ENCODE results near the gene MAD2L2.
A peak's percentile ranks its signal among the peaks of the same experiment; 100 is the strongest.

The MAD2L2 gene

DNA sequence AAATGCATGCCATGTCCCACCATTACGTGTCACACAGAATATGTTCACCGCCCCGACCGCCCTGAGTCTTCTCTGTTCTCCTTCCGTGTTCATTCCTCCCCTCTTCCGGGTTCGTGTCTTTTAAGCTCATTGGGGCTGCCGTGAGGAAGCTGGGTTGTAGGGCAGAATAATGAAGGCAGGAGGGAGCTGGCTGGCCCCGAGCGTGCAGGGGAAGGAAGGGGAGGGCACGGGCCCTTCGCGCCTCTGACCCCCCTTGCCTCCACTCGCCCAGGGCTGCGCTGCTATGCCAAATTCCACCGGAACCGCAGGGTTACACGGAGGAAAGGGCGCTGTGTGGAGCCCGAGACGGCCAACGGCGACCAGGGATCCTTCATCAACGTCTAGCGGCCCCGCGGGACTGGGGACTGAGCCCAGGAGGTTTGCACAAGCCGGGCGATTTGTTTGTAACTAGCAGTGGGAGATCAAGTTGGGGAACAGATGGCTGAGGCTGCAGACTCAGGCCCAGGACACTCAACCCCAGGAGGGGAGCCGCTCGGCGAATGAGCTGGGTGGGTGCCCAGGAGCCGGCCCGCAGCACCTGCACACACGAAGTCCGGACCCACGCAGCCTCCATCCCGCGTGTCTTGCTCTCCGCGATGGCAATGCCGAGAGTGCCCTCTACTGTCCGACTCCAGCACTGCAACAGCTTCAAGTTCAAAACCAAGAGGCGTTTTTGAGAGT is 38.5 kb upstream of the MAD2L2 start:
- no peaks in the 10 kb centered on the region for H3K9me3 ChIP-seq (ENCODE audit: low read length)
- H3K9ac ChIP-seq (ENCODE audit: low read length): no peak overlapping the region
- H3K36me3 ChIP-seq (ENCODE audit: insufficient read depth, low read length): no peaks in the 10 kb centered on the region
- peak overlapping the region; percentile 17 to 57 for H3K4me3 ChIP-seq (ENCODE audit: low read depth in 1 of 2, low read length in 2 of 2)
- H3K4me1 ChIP-seq (ENCODE audit: insufficient read depth, low read length): peaks cover 5% of the 10 kb centered on the region
- H3K27ac ChIP-seq (ENCODE audit: low read depth, low read length): no peak overlapping the region
- no peaks in the 10 kb centered on the region for H3K27me3 ChIP-seq (ENCODE audit: control insufficient read depth in 1 of 2, insufficient read depth in 2 of 2, low read length in 2 of 2)

DNA sequence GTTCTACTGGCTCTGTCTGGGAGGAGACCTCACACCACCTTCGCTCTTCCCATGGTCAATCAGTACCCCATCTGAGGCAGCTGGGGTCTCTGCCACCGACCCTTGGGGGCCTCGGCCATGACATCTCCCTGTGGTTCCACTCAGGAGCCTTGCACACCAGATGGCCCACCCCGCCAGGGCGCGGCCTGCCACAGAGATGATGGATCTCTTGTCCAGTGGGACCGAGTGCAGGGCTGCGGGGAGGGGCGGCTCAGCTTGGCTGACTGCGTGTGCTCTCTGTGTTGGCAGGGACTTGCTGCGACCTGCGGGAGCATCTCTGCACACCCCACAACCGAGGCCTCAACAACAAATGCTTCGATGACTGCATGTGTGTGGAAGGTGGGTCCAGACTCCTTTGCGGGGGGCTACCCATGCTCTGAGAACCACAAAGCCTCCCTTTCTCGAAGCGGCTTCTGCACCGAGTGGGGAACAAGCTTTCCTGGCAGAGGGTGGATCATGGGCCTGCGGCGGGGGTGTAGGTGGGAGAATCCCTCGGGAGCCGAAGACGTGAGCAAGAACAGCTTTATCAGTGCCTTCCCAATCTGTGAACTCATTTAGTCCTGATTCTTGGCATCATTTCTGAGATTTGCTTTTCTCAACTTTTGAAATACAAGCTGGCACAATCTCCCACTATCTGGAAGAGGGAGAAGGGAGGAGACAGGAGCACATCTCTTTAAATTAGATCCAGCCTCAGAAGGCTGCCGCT is 34.1 kb upstream of the MAD2L2 start:
- Histone ChIP-seq H3K27ac (ENCODE audit: low read depth, low read length) (no peak overlapping the region), H3K4me3 (ENCODE audit: low read depth in 1 of 2, low read length in 2 of 2) (no peak overlapping the region), H3K27me3 (ENCODE audit: control insufficient read depth in 1 of 2, insufficient read depth in 2 of 2, low read length in 2 of 2) (peaks cover 0 to 3% of the 10 kb centered on the region in 2 donors), H3K4me1 (ENCODE audit: insufficient read depth, low read length) (peaks cover 4% of the 10 kb centered on the region), H3K9ac (ENCODE audit: low read length) (no peak overlapping the region), H3K9me3 (ENCODE audit: low read length) (no peaks in the 10 kb centered on the region), H3K36me3 (ENCODE audit: insufficient read depth, low read length) (no peaks in the 10 kb centered on the region)

DNA sequence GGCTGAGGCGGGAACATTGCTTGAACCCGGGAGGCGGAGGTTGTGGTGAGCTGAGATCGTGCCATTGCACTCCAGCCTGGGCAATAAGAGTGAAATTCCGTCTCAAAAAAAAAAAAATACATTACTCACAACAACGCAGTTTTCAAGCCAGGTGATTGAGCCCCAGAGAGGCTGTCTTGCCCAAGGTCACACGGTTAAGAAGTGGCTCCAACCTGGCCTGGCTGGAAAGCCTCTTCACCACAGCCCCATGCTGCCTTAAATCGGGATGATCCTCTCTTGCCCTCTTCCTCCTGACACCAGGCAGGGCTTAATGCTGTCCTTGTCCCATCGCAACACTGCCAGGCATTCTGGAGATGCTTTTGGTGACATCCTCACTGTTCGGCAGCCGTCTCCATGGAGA is 32.1 kb upstream of the MAD2L2 start:
- no peak overlapping the region for H3K9ac ChIP-seq (ENCODE audit: low read length)
- H3K27ac ChIP-seq (ENCODE audit: low read depth, low read length): no peak overlapping the region
- no peaks in the 10 kb centered on the region for H3K36me3 ChIP-seq (ENCODE audit: insufficient read depth, low read length)
- peaks cover 0 to 3% of the 10 kb centered on the region in 2 donors for H3K27me3 ChIP-seq (ENCODE audit: control insufficient read depth in 1 of 2, insufficient read depth in 2 of 2, low read length in 2 of 2)
- no peak overlapping the region for H3K4me3 ChIP-seq (ENCODE audit: low read depth in 1 of 2, low read length in 2 of 2)
- H3K4me1 ChIP-seq (ENCODE audit: insufficient read depth, low read length): no peaks in the 10 kb centered on the region
- no peaks in the 10 kb centered on the region for H3K9me3 ChIP-seq (ENCODE audit: low read length)

DNA sequence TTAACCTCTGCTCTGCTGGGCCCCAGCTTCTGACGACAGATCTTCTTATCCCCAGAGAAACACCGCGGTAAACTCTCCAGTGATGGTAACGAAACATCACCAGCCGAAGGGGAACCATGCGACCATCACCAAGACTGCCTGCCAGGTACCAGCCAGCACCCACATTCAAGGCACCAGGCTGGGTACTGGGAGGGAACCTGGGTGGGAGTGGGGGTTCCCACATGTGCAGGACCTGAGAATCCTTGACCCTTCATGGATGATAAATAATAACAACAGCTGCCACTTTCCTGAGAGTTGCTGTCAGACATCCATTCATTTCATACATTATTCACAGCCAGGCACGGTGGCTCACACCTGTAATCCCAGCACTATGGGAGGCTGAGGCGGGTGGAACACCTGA is 31.3 kb upstream of the MAD2L2 start:
- no peaks in the 10 kb centered on the region for H3K9me3 ChIP-seq (ENCODE audit: low read length)
- no peaks in the 10 kb centered on the region for H3K36me3 ChIP-seq (ENCODE audit: insufficient read depth, low read length)
- no peak overlapping the region for H3K9ac ChIP-seq (ENCODE audit: low read length)
- H3K4me1 ChIP-seq (ENCODE audit: insufficient read depth, low read length): no peaks in the 10 kb centered on the region
- H3K4me3 ChIP-seq (ENCODE audit: low read depth in 1 of 2, low read length in 2 of 2): no peak overlapping the region
- H3K27me3 ChIP-seq (ENCODE audit: control insufficient read depth in 1 of 2, insufficient read depth in 2 of 2, low read length in 2 of 2): peaks cover 0 to 3% of the 10 kb centered on the region in 2 donors
- no peak overlapping the region for H3K27ac ChIP-seq (ENCODE audit: low read depth, low read length)

DNA sequence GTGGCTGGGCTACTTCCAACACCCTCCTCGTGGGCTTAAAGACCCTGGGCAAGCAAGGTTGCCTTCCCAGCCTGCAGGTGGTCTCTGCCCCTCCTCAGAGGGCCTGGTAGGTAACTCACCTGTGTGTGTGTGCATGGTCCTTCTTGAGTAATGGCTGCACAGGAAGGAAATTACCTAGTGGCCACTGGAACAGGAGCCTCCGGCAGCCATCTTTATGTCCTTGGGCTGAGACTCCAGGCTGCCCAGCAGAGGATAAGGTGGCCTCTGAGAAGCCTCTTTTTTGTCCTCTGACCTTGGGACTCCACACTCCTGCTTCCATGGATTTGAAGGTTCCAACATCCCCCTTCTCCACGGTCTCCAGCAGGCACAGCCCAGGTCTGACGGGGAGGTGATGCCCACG is 30.5 kb upstream of the MAD2L2 start:
- no peaks in the 10 kb centered on the region for H3K9me3 ChIP-seq (ENCODE audit: low read length)
- H3K4me3 ChIP-seq (ENCODE audit: low read depth in 1 of 2, low read length in 2 of 2): no peak overlapping the region
- H3K27ac ChIP-seq (ENCODE audit: low read depth, low read length): no peak overlapping the region
- H3K4me1 ChIP-seq (ENCODE audit: insufficient read depth, low read length): no peaks in the 10 kb centered on the region
- H3K36me3 ChIP-seq (ENCODE audit: insufficient read depth, low read length): no peaks in the 10 kb centered on the region
- H3K9ac ChIP-seq (ENCODE audit: low read length): no peak overlapping the region
- peaks cover 0 to 4% of the 10 kb centered on the region in 2 donors for H3K27me3 ChIP-seq (ENCODE audit: control insufficient read depth in 1 of 2, insufficient read depth in 2 of 2, low read length in 2 of 2)

DNA sequence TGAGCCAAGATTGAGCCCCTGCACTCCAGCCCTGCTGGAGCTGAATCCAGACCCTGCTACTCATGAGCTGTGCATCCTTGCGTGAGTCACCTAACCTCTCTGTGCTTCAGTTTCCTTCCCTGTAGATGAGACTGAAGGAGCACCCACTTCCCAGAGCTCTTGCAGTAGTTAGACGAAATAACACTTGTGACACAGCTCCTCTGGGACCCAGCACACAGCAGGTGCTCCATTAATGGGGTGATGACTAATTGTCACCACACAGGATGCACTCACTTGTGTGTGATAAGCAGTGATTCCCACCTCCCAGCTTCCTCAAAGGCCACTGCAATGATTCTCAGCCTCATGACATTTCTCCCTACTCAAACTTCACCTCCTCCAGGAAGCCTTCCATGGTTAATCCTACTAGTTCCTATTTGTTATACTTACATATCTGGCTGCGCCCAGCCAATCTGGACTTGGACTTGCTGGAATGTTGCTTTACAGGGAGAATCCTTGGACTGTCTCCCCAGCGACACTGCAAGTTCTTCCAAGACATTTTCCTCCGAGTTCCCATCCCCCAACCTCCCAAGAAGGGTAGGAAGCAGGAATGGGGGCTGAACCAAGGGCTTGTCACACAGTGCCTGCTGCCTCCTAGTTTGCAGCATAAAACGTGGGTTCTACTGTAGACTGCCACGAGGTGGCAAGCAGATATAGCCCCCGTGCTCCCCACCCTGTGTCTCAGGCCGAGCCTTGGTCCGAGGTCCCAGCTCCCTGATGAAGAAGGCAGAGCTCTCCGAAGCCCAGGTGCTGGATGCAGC is 27.8 kb upstream of the MAD2L2 start:
- H3K4me1 ChIP-seq (ENCODE audit: insufficient read depth, low read length): no peaks in the 10 kb centered on the region
- H3K9me3 ChIP-seq (ENCODE audit: low read length): no peaks in the 10 kb centered on the region
- no peak overlapping the region for H3K4me3 ChIP-seq (ENCODE audit: low read depth in 1 of 2, low read length in 2 of 2)
- no peak overlapping the region for H3K9ac ChIP-seq (ENCODE audit: low read length)
- H3K27me3 ChIP-seq (ENCODE audit: control insufficient read depth in 1 of 2, insufficient read depth in 2 of 2, low read length in 2 of 2): peaks cover 0 to 11% of the 10 kb centered on the region in 2 donors
- H3K36me3 ChIP-seq (ENCODE audit: insufficient read depth, low read length): no peaks in the 10 kb centered on the region
- H3K27ac ChIP-seq (ENCODE audit: low read depth, low read length): no peak overlapping the region

DNA sequence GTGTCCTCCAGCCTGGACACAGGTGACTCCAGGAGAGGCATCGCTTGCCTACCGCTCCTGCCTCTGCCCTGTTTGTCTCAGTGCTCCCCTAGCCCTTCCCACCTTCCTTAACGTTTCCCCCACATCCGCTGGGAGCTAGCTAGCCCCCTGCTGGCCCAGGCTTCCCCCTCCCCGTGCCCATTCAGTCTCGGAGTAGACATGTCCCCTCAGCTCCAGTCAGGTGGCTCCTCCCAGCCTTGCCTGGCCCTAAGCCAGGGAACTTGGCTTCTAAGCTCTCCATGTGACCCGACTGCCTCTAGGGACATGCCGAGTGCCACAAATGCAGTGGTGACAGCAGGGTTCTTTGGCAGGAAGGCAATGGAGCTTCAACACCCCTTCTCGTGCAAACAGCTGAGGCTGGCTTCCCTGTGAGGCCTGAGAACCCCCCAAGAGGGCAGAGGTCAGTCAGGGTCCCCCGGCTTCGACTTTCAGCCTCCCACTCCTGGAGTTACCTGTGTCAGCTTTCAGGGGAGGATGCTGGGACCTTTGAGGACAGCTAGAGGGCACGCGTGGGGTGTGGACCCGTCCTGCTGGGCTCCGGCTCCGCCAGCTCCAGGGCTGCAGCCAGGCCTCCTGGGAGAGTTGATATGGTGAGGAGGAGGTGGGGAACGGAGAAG is 26.8 kb upstream of the MAD2L2 start:
- Histone ChIP-seq H3K9me3 (ENCODE audit: low read length) (no peaks in the 10 kb centered on the region), H3K9ac (ENCODE audit: low read length) (no peak overlapping the region), H3K27ac (ENCODE audit: low read depth, low read length) (no peak overlapping the region), H3K4me1 (ENCODE audit: insufficient read depth, low read length) (no peaks in the 10 kb centered on the region), H3K4me3 (ENCODE audit: low read depth in 1 of 2, low read length in 2 of 2) (no peak overlapping the region), H3K27me3 (ENCODE audit: control insufficient read depth in 1 of 2, insufficient read depth in 2 of 2, low read length in 2 of 2) (peaks cover 0 to 20% of the 10 kb centered on the region in 2 donors), H3K36me3 (ENCODE audit: insufficient read depth, low read length) (no peaks in the 10 kb centered on the region)

DNA sequence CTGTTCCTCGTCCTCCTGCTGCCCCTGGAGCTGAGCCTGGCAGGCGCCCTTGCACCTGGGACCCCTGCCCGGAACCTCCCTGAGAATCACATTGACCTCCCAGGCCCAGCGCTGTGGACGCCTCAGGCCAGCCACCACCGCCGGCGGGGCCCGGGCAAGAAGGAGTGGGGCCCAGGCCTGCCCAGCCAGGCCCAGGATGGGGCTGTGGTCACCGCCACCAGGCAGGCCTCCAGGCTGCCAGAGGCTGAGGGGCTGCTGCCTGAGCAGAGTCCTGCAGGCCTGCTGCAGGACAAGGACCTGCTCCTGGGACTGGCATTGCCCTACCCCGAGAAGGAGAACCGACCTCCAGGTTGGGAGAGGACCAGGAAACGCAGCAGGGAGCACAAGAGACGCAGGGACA is 25.3 kb upstream of the MAD2L2 start:
- no peaks in the 10 kb centered on the region for H3K9me3 ChIP-seq (ENCODE audit: low read length)
- no peak overlapping the region for H3K27ac ChIP-seq (ENCODE audit: low read depth, low read length)
- no peak overlapping the region for H3K4me3 ChIP-seq (ENCODE audit: low read depth in 1 of 2, low read length in 2 of 2)
- H3K4me1 ChIP-seq (ENCODE audit: insufficient read depth, low read length): peaks cover 5% of the 10 kb centered on the region
- no peaks in the 10 kb centered on the region for H3K36me3 ChIP-seq (ENCODE audit: insufficient read depth, low read length)
- no peak overlapping the region for H3K9ac ChIP-seq (ENCODE audit: low read length)
- peaks cover 0 to 19% of the 10 kb centered on the region in 2 donors for H3K27me3 ChIP-seq (ENCODE audit: control insufficient read depth in 1 of 2, insufficient read depth in 2 of 2, low read length in 2 of 2)

DNA sequence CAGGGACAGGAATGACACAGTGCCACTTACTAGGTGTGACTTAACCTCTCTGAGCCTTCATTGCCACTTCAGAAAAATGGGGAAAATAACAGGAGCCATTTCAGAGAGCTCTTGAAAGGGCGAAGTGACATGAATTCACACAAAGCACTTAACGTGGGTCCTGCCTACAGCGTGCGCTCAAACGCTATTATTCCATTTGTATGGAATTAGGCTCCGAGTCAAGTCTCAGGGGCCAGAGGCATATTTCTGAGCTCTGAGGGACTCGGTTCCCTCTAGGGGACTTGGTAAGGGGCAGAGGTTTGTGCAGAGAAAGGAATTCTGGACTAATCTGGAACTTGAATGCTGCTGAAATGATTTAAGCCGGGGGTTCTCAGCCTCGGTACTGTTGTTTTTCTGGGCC is 24.6 kb upstream of the MAD2L2 start:
- H3K9ac ChIP-seq (ENCODE audit: low read length): no peak overlapping the region
- no peaks in the 10 kb centered on the region for H3K9me3 ChIP-seq (ENCODE audit: low read length)
- H3K36me3 ChIP-seq (ENCODE audit: insufficient read depth, low read length): no peaks in the 10 kb centered on the region
- H3K27me3 ChIP-seq (ENCODE audit: control insufficient read depth in 1 of 2, insufficient read depth in 2 of 2, low read length in 2 of 2): peaks cover 0 to 24% of the 10 kb centered on the region in 2 donors
- H3K4me1 ChIP-seq (ENCODE audit: insufficient read depth, low read length): peaks cover 10% of the 10 kb centered on the region
- no peak overlapping the region for H3K4me3 ChIP-seq (ENCODE audit: low read depth in 1 of 2, low read length in 2 of 2)
- no peak overlapping the region for H3K27ac ChIP-seq (ENCODE audit: low read depth, low read length)

DNA sequence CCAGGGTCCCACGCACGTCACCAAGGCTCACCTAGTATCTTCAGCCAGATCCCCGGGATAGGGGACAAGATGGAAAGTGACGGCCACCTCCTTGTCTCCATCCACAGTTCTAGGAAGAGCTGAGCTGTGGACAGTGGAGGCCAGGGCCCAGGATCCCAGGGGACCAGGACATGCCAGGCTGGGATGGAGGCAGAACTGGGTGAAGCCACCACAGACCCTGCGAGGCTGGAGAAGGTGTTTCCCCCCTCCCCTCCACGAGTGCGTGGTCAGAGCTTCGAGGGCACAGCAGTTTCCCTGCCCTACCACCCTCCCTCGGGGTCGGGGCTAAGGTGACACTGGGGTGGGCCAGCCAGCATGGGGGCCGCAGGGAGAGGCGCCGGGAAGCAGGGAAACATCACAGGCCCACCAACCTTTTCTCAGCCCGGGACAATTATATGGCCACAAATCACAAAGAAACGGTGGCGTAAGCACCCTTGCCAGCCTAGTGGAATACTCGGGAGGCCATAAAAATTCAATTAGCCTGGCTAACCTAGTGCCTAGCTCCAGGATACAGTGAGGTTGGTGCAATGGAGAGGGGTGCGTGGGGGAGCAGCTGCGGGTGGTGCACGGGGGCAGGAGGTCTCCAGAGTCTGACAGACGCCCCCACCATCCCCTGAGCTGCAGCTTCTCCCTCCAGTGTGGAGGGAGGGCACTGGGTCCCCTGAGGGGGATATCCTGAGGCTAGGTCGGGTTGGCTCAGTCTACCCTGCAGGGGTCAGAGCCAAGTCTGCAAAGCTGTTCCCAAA is 23.9 kb upstream of the MAD2L2 start:
- Histone ChIP-seq H3K4me3 (ENCODE audit: low read depth in 1 of 2, low read length in 2 of 2) (no peak overlapping the region), H3K9ac (ENCODE audit: low read length) (no peak overlapping the region), H3K27ac (ENCODE audit: low read depth, low read length) (no peak overlapping the region), H3K36me3 (ENCODE audit: insufficient read depth, low read length) (no peaks in the 10 kb centered on the region), H3K9me3 (ENCODE audit: low read length) (no peaks in the 10 kb centered on the region), H3K4me1 (ENCODE audit: insufficient read depth, low read length) (peaks cover 10% of the 10 kb centered on the region), H3K27me3 (ENCODE audit: control insufficient read depth in 1 of 2, insufficient read depth in 2 of 2, low read length in 2 of 2) (peaks cover 0 to 25% of the 10 kb centered on the region in 2 donors)

Measured in muscle layer of colon (tissue), 2 donors.